Brain pericyte (primary cell): Measurements from ENCODE around the gene PHF2.

Experiments
- DNase-seq: peaks from one replicate; pipeline ENCODE4 v3.0.0-alpha.2; 2012; ENCODE audit warnings: low read depth, low spot score

Gene PHF2

GRCh38 chr9:93601063-93601462 lies 24.7 kb downstream of the PHF2 start:
- DNase-seq = no peak

GRCh38 chr9:93601666-93602065 lies 25.3 kb downstream of the PHF2 start:
- DNase-seq = no peak

GRCh38 chr9:93603011-93603410 lies 26.6 kb downstream of the PHF2 start:
- no peak for DNase-seq

GRCh38 chr9:93603906-93604326 lies 27.5 kb downstream of the PHF2 start:
- no peak for DNase-seq

GRCh38 chr9:93606187-93606586 lies 29.8 kb downstream of the PHF2 start:
- no peak for DNase-seq

GRCh38 chr9:93610206-93610605 lies 33.8 kb downstream of the PHF2 start:
- DNase-seq = no peak

GRCh38 chr9:93612052-93612795 lies 35.8 kb downstream of the PHF2 start:
- DNase-seq = no peak

- no peak for DNase-seq
Measured at GRCh38 chr9:93612796-93613154, 36.4 kb downstream of the PHF2 start.

GRCh38 chr9:93613174-93613573 lies 36.8 kb downstream of the PHF2 start:
- DNase-seq = no peak

GRCh38 chr9:93613791-93614190 lies 37.4 kb downstream of the PHF2 start:
- DNase-seq = no peak

GRCh38 chr9:93614830-93615468 lies 38.6 kb downstream of the PHF2 start:
- DNase-seq = no peak

- DNase-seq = no peak
Measured at GRCh38 chr9:93616044-93616443, 39.7 kb downstream of the PHF2 start.

- no peak for DNase-seq
Measured at GRCh38 chr9:93617273-93617672, 40.9 kb downstream of the PHF2 start.

- DNase-seq = no peak
Measured at GRCh38 chr9:93619272-93619775, 42.9 kb downstream of the PHF2 start.

- DNase-seq = no peak
Measured at GRCh38 chr9:93620041-93620506, 43.7 kb downstream of the PHF2 start.

- DNase-seq = no peak
Measured at GRCh38 chr9:93620881-93621820, 44.8 kb downstream of the PHF2 start.

- no peak for DNase-seq
Measured at GRCh38 chr9:93621922-93622321, 45.5 kb downstream of the PHF2 start.

- DNase-seq = no peak
Measured at GRCh38 chr9:93622691-93623090, 46.3 kb downstream of the PHF2 start.

- DNase-seq = no peak
Measured at GRCh38 chr9:93623753-93624152, 47.4 kb downstream of the PHF2 start.

- no peak for DNase-seq
Measured at GRCh38 chr9:93624431-93624834, 48.0 kb downstream of the PHF2 start.

GRCh38 chr9:93624977-93625376 lies 48.6 kb downstream of the PHF2 start:
- DNase-seq = no peak

GRCh38 chr9:93629920-93630319 lies 53.5 kb downstream of the PHF2 start:
- DNase-seq = no peak
